K562 (cell line): ENCODE data around the gene HSPA1B. TPM values are rescaled to one million over a fixed set of nuclear protein-coding genes. Genes with fewer than 3 reads are reported as not detected.

Source experiments
- CBX1 ChIP-seq: sonication (generic); IDR thresholded peaks from 2 replicates; pipeline ENCODE4 v1.6.1; 2016; ENCODE audit warnings: antibody characterized with exemption, low read depth, mild to moderate bottlenecking
- E2F4 ChIP-seq: sonication (generic); formaldehyde crosslinking; IDR thresholded peaks from 2 replicates; pipeline ENCODE4 v1.8.0; 2022; ENCODE audit warnings: mild to moderate bottlenecking, low read depth, missing genetic modification reagents
- FOSL1 ChIP-seq: fragments of 200-800 bp; sonication (Bioruptor generic); conservative IDR thresholded peaks from 2 replicates; pipeline ENCODE4 v1.6.1; 2016; ENCODE audit warnings: missing genetic modification characterization, missing compliant biosample characterization
- FOXJ2 ChIP-seq: fragments of 200-800 bp; sonication (Bioruptor generic); IDR thresholded peaks from 2 replicates; pipeline ENCODE4 v1.6.1; 2016; ENCODE audit warnings: missing genetic modification characterization, missing compliant biosample characterization
- FOXK1 ChIP-seq: sonication (generic); formaldehyde crosslinking; IDR thresholded peaks from 2 replicates; pipeline ENCODE4 v1.8.0; 2022; ENCODE audit warnings: missing genetic modification reagents, mild to moderate bottlenecking, borderline replicate concordance
- FUS ChIP-seq: fragments of 200-400 bp; formaldehyde crosslinking; optimal IDR thresholded peaks from 2 replicates; pipeline ENCODE3; 2017; ENCODE audit warnings: low read depth, low read length
- ID3 ChIP-seq, 2 experiments: fragments of 250-450 bp in 1 of 2; fragments of 450-650 bp in 1 of 2; sonication (Bioruptor Pico) in 1 of 2; IDR thresholded peaks; 2 replicates each; pipeline versions ENCODE4 v1.6.1 to v1.8.0; 2016 to 2021; ENCODE audit warnings: mild to moderate bottlenecking in 2 of 2, moderate library complexity in 2 of 2, missing compliant biosample characterization in 1 of 2, missing genetic modification characterization in 1 of 2
- KHSRP ChIP-seq: fragments of 450-650 bp; IDR thresholded peaks from 2 replicates; pipeline ENCODE4 v1.6.1; 2017
- MLX ChIP-seq, 2 experiments: fragments of 450-650 bp in 1 of 2; sonication (generic) in 1 of 2; formaldehyde crosslinking; conservative IDR thresholded peaks; 2 replicates each; pipeline versions ENCODE4 v1.4.0 to v1.8.1; 2020 to 2022; ENCODE audit warnings: mild to moderate bottlenecking in 1 of 2, missing genetic modification reagents in 1 of 2
- MXI1 ChIP-seq: IDR thresholded peaks from 2 replicates; pipeline ENCODE4 v1.6.1; 2011; ENCODE audit warnings: low read depth, mild to moderate bottlenecking, improper control_type of control experiment, low read length
- NR2C1 ChIP-seq, 2 experiments: fragments of 450-650 bp; IDR thresholded peaks; 2 replicates each; pipeline ENCODE4 v1.6.1; 2017; ENCODE audit warnings: mild to moderate bottlenecking in 2 of 2, antibody characterized with exemption in 1 of 2, inconsistent platforms in 1 of 2, missing compliant biosample characterization in 1 of 2, missing genetic modification characterization in 1 of 2
- NR2F6 ChIP-seq: fragments of 450-650 bp; formaldehyde crosslinking; IDR thresholded peaks from 2 replicates; pipeline ENCODE4 v1.4.0; 2020; ENCODE audit warnings: mild to moderate bottlenecking
- RAD21 ChIP-seq, 2 experiments: fragments of 250-450 bp in 1 of 2; fragments of 450-650 bp in 1 of 2; sonication (Bioruptor Pico) in 1 of 2; formaldehyde crosslinking in 1 of 2; IDR thresholded peaks in 1 of 2; conservative IDR thresholded peaks in 1 of 2; 2 replicates each; pipeline versions ENCODE4 v1.4.0 to v1.8.0; 2020 to 2022; ENCODE audit warnings: mild to moderate bottlenecking in 2 of 2, moderate library complexity in 1 of 2
- RHOXF2B ChIP-seq: fragments of 250-450 bp; sonication (Bioruptor Pico); conservative IDR thresholded peaks from 2 replicates; pipeline ENCODE4 v1.5.1; 2021
- SETDB1 ChIP-seq: IDR thresholded peaks from one replicate; pipeline ENCODE4 v1.6.1; 2012; ENCODE audit warnings: low read length, control low read depth, inconsistent platforms
- SMAD1 ChIP-seq: fragments of 150-350 bp; IDR thresholded peaks from 2 replicates; pipeline ENCODE4 v1.6.1; 2014; ENCODE audit warnings: low read length, low read depth; ENCODE audit not compliant: partially characterized antibody
- SMARCE1 ChIP-seq: fragments of 450-650 bp; IDR thresholded peaks from 2 replicates; pipeline ENCODE4 v1.7.1; 2016; ENCODE audit warnings: mild to moderate bottlenecking
- TFAM ChIP-seq: fragments of 250-450 bp; sonication (Bioruptor Pico); conservative IDR thresholded peaks from 2 replicates; pipeline ENCODE4 v1.5.0; 2021; ENCODE audit warnings: mild to moderate bottlenecking, moderate library complexity
- TGIF2 ChIP-seq: sonication (generic); formaldehyde crosslinking; IDR thresholded peaks from 2 replicates; pipeline ENCODE4 v1.8.1; 2022; ENCODE audit warnings: mild to moderate bottlenecking, missing genetic modification reagents, moderate library complexity
- TRIM25 ChIP-seq: fragments of 450-650 bp; IDR thresholded peaks from 2 replicates; pipeline ENCODE4 v1.7.0; 2016; ENCODE audit warnings: borderline replicate concordance
- ZNF57 ChIP-seq: fragments of 450-650 bp; formaldehyde crosslinking; IDR thresholded peaks from 2 replicates; pipeline ENCODE4 v1.4.0; 2020; ENCODE audit warnings: mild to moderate bottlenecking, moderate library complexity
- ZZZ3 ChIP-seq: fragments of 450-650 bp; IDR thresholded peaks from 2 replicates; pipeline ENCODE4 v1.6.1; 2016; ENCODE audit warnings: antibody characterized with exemption, mild to moderate bottlenecking, moderate library complexity
- polyA plus RNA-seq, 8 experiments: library from polyadenylated mRNA; depleted of rRNA in 4 of 8; stranded (reverse) in 5 of 8; unstranded in 3 of 8; fragments of >200 nt; fragmentation: Nextera tagmentation in 2 of 8; fragmentation: Illumina TruSeq in 1 of 8; extraction: Ambion mirVana in 2 of 8; extraction: Trizol in 1 of 8; gene quantifications; 2 replicates each; pipeline versions ENCODE4 v1.2.1 to v1.2.3, GENCODE V29; 2011 to 2014; ENCODE audit warnings: inconsistent platforms in 1 of 8, missing spikeins in 1 of 8
- total RNA-seq, 7 experiments: library from RNA; depleted of rRNA in 6 of 7; stranded (reverse); fragments of >200 nt in 6 of 7; fragmentation: Illumina TruSeq in 2 of 7; extraction: Trizol in 2 of 7; gene quantifications; 2 replicates each; pipeline versions ENCODE4 v1.2.1 to v1.2.3, GENCODE V29; 2011 to 2021; ENCODE audit warnings: low replicate concordance in 1 of 7

HSPA1B gene
- total and polyA plus RNA-seq, 9 of the 15 experiments (the other 6 are each of a cell fraction or from before 2014, with no cell fraction given), result 0.27 to 227 (median 51.2) TPM

- 0 out of 2 replicates have a peak, but pooled peaks have one; percentile 79 for TF ChIP-seq FOXK1 (CRISPR knock-in tag)
- no peak for TF ChIP-seq ZZZ3
- TF ChIP-seq FOSL1 (tag), result peak; percentile 61; the same call in 1 of the 2 replicates
- peak; percentile 28 to 42; a peak in 3 of 4 replicates for TF ChIP-seq RAD21 (CRISPR knock-in tag; conservative IDR thresholded peaks at IDR 0.05 in 1 of 2, IDR thresholded peaks at IDR 0.05 in 1 of 2)
- TF ChIP-seq ID3 (CRISPR knock-in tag; IDR thresholded peaks at IDR 0.05), result no peak
- TF ChIP-seq ID3 (tag; IDR thresholded peaks at IDR 0.05), result peak; percentile 66; the same call in 1 of the 2 replicates
- TF ChIP-seq RHOXF2B, result 0 out of 2 replicates have a peak, but pooled peaks have one; percentile 82
- TF ChIP-seq NR2F6 (CRISPR knock-in tag), result peak; percentile 74; the same call in 1 of the 2 replicates
- TF ChIP-seq FUS, result peak; percentile 56
- TF ChIP-seq TFAM (CRISPR knock-in tag), result no peak
- 0 out of 2 replicates have a peak, but pooled peaks have one; percentile 15 for TF ChIP-seq SMARCE1
- peak; percentile 81 for TF ChIP-seq SMAD1
- peak; percentile 55; the same call in 1 of the 2 replicates for TF ChIP-seq MXI1
- peak; percentile 71; the same call in 1 of the 2 replicates for TF ChIP-seq KHSRP
- TF ChIP-seq FOXJ2 (tag), result peak; percentile 65; the same call in 1 of the 2 replicates
- peak; percentile 75; the same call in 1 of the 2 replicates for TF ChIP-seq TRIM25
- peak; percentile 91; the same call in 1 of the 2 replicates for TF ChIP-seq CBX1
- peak; percentile 81; the same call in 1 of the 2 replicates for TF ChIP-seq E2F4 (CRISPR knock-in tag)
- no peak for TF ChIP-seq NR2C1 (IDR thresholded peaks at IDR 0.05)
- no peak for TF ChIP-seq NR2C1 (tag; IDR thresholded peaks at IDR 0.05)
- no peak for TF ChIP-seq ZNF57 (CRISPR knock-in tag)
- peak in 1 of 2 experiments; percentile 83; a peak in 1 of 4 replicates for TF ChIP-seq MLX (CRISPR knock-in tag; conservative IDR thresholded peaks at IDR 0.05)
- no peak for TF ChIP-seq TGIF2 (CRISPR knock-in tag)
- TF ChIP-seq SETDB1, result peak; percentile 74
Measured at GRCh38 chr6:31806470-31807272, 20.9 kb upstream of the HSPA1B start, which contains the start of gene LSM2 (continued).
